Measurements from ENCODE around the gene OS9.
A peak's percentile ranks its signal among the peaks of the same experiment; 100 is the strongest.

The OS9 gene

GRCh38 chr12:57751788-57752667 is 58.1 kb downstream of the OS9 start, which contains the start of gene CDK4:
CDK4 (minus strand) TSS chr12:57752310; CDS start chr12:57751717, 593 bp downstream.
- peak; percentile 96 for DNase-seq (ENCODE audit: low read depth, low spot score)

GRCh38 chr12:57752668-57753000 is 58.7 kb downstream of the OS9 start:
- DNase-seq (ENCODE audit: low read depth, low spot score), result no peak

GRCh38 chr12:57753756-57754337 is 59.9 kb downstream of the OS9 start:
- DNase-seq (ENCODE audit: low read depth, low spot score), result no peak

- DNase-seq (ENCODE audit: low read depth, low spot score), result peak; percentile 59
These were observed 60.7 kb downstream of the OS9 start, which contains the start of gene MARCHF9 for GRCh38 chr12:57754411-57755193. MARCHF9 (plus strand) TSS chr12:57755103; CDS start chr12:57755529, 426 bp downstream.

- no peak for DNase-seq (ENCODE audit: low read depth, low spot score)
These were observed 61.2 kb downstream of the OS9 start for GRCh38 chr12:57755194-57755453.

- DNase-seq (ENCODE audit: low read depth, low spot score), result no peak
These were observed 61.8 kb downstream of the OS9 start for GRCh38 chr12:57755454-57756372.

- DNase-seq (ENCODE audit: low read depth, low spot score), result peak; percentile 55
These were observed 62.7 kb downstream of the OS9 start for GRCh38 chr12:57756406-57757341.

- DNase-seq (ENCODE audit: low read depth, low spot score), result no peak
These were observed 63.8 kb downstream of the OS9 start for GRCh38 chr12:57757771-57758170.

GRCh38 chr12:57758552-57759359 is 64.8 kb downstream of the OS9 start:
- no peak for DNase-seq (ENCODE audit: low read depth, low spot score)

- DNase-seq (ENCODE audit: low read depth, low spot score), result no peak
These were observed 65.5 kb downstream of the OS9 start for GRCh38 chr12:57759360-57759980.

GRCh38 chr12:57760347-57760982 is 66.5 kb downstream of the OS9 start:
- DNase-seq (ENCODE audit: low read depth, low spot score), result no peak

GRCh38 chr12:57761391-57761998 is 67.6 kb downstream of the OS9 start:
- no peak for DNase-seq (ENCODE audit: low read depth, low spot score)

GRCh38 chr12:57762463-57762862 is 68.5 kb downstream of the OS9 start:
- DNase-seq (ENCODE audit: low read depth, low spot score), result no peak

GRCh38 chr12:57763881-57764661 is 70.1 kb downstream of the OS9 start:
- no peak for DNase-seq (ENCODE audit: low read depth, low spot score)

GRCh38 chr12:57764662-57765002 is 70.7 kb downstream of the OS9 start:
- DNase-seq (ENCODE audit: low read depth, low spot score), result no peak

GRCh38 chr12:57765003-57765697 is 71.2 kb downstream of the OS9 start:
- DNase-seq (ENCODE audit: low read depth, low spot score), result no peak

Measured in activated naive CD8-positive, alpha-beta T cell treated with anti-CD3 and anti-CD28 coated beads, Interleukin-2, amount 50 U/mL, for 16 hours (primary cell).